NCI-H2227 treated with DMSO at 0.1 percent for 48 hours (cell line): ENCODE data around the gene GPR146.
A peak's percentile ranks its signal among the peaks of the same experiment; 100 is the strongest.
"Not testable (repeated sequence)": the region's sequence is repeated elsewhere in the genome, so short reads cannot be mapped to it uniquely, and the experiment has no call there.

ENCODE experiments used
- DNase-seq: peaks from one replicate; lab custom pipeline; 2025; lab: John Stamatoyannopoulos, UW

The GPR146 gene, protein sequence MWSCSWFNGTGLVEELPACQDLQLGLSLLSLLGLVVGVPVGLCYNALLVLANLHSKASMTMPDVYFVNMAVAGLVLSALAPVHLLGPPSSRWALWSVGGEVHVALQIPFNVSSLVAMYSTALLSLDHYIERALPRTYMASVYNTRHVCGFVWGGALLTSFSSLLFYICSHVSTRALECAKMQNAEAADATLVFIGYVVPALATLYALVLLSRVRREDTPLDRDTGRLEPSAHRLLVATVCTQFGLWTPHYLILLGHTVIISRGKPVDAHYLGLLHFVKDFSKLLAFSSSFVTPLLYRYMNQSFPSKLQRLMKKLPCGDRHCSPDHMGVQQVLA

DNA sequence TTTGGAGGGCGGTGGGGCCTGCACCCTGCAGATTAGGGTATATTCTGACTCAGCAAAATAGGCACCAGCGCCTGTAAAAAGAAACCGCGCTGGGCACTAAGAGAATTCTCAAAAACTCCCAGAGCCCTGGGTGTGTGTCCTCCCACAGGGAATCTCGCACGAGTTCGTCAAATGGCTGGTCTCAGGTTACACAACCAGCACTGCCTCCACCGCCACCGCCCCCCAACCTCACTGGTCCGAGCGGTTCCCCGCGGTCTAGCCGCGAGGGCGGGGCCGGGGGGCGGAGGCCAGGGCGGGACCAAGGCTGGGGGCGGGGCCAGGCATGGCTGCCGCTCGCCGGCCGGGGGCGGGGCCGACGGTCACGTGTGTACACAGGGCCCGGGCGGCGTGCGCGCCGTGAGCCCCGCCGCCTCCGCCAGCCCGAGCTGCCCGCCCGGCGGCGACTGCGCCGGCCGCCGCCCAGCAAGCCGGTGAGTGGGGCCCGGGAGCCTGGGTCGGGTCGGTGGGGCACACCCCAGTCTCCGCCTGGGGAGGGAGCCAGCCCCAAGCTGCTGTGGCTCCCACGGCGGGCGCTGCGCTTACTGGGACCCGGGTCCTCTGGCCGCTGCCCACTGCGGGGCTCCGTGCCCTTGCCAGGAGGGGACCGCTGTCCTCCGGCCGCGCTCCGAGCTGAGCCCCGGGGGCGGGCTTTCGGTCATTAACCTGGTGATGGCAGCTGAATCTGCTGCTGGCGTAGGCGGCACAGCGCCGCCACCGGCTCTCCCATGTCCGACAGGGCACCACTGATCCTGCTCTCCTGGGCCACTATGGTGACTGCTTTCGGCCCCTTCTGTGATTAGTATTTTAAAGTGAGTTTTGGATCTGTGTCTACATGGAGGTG lies at the start of gene GPR146:
Gene GPR146 (plus strand): TSS at position 358 of the 880 bp plus-strand sequence. CDS start 12,970 bp downstream, outside the sequence.
- peak; percentile 82 for DNase-seq

DNA sequence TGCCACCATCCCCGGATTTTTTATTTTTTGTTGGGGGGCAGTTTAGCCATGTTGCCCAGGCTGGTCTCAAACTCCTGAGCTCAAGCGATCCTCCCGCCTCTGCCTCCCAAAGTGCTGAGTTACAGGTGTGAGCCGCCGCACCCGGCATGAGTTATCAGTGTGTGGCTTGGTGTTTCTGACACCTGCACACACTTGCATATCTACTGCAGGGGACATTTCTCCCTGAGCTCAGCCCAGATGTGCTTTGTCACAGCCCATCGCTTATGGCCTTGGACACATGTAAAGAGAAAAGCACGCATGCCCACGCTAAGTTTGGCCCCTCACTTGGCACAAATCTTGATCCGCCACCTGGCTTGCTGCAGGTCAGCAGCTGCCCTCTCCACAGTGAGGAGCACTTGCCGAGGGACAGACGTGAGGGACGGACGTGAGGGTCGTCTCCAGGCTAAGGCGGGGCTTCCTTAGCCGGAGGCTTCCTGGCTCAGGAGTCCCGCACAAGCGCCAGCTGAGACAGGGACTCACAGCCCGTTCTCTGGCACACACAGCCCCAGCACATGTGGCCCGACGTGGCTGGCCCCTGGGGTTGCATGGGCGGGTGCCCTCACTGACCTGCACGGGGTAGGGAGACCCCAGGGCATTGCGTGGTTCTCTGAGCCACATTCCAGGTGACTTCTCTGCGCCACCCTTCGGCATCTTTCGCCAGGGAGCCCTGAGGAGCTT lies 49.6 kb upstream of the GPR146 start:
- no peak for DNase-seq

DNA sequence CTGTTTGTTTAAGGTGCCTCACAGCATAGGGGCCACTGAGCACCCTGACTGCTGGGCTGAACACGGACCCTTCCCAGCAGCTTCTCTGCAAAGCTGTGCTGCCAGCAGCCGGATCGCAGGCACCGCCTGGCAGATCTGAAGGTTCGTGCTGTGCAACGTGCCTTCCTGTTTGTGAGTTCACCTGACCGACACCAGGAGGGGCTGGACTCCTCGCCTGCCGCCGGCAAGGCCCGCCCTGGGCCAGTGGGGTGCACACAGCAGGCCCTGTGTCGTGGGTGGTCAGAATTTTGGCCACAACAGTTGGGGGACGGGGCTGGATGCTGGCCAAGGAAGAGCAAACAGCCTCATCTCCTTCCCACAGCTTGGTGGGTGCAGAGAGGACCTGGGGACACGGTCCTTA lies 48.8 kb upstream of the GPR146 start:
- no peak for DNase-seq

DNA sequence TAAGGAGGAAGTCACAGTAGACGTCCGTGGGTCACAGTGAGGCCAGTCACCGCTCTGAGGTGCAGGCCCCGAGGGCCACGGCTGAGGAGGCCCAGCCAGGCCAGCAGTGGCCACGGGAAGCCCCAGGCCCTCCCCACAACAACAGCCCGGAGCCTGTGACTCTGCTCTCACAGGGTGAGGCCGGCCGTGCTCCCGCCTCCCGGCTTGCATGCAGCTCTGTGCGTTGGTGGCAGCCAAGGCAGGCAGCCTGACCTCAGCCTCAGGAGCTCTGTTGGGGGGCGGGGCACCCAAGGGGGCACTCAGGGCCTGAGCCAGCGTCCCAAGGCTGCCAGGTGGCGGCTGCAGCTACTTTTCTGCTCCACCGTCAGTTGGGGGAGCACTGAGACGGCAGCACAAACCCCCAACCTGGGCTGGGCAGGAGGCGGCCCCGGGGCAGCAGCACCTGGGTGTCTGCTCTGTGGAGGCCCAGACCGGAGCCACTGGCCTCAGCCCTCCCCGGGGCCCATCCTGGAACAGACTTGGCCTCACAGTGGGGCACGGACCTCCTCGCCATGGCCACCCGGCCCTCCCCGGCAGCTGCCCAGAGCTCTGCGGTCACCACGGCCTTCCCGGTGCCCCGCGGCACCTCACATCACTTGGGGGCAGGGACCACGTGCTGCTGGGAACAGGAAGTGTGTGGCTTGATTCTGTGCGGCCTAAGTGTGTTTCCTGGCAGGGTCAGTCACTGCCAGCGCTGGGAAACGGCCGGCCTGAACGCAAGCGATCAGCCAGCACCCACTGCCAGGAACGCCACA lies 48.1 kb upstream of the GPR146 start:
- DNase-seq, result no peak

DNA sequence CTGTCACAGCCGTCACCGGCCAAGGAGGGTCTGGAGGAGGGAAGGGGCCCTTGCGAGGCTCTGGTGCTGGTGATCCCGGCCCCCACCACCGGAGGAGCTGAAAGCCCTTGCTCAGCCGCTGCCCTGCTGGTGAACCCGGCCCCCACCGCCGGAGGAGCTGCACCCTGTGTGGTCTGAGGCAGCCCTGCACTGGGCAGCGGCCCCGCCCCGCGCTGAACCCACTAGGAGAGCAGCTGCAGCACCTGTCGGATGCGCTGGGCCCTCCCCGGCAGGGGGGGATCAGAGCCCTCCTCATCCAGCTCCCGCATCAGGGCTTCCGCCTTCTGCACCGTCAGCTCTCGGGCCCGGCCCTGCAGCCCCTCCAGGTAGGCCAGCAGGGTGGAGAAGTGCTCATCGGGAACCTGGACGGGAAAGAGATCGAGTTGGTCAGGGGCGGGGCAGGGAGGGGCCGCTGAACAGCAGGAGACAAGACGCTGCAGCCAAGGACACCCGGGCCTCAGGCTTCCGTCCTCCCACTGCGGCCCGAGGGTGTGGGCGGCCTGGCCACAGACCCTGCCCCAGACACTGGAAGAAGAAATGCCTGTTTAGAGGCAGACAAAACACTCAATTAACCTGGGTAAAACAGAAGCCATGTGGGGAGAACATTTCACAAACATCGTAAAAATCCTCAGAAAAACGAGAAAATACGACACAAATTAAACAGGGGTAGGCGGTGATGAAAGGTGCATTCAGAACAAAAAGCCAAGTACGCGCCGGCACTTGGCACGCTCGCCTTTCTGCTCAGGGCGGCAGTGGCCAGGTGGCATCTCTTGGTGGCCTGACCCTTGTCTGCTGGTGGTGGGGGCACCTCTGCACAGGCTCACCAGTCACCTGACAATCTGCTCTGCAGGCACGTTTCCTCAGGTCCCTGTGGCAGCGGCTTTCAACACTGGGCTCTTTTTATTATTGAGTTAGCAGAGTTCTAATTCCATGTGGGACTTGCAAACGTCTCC lies 46.6 kb upstream of the GPR146 start:
- no peak for DNase-seq

DNA sequence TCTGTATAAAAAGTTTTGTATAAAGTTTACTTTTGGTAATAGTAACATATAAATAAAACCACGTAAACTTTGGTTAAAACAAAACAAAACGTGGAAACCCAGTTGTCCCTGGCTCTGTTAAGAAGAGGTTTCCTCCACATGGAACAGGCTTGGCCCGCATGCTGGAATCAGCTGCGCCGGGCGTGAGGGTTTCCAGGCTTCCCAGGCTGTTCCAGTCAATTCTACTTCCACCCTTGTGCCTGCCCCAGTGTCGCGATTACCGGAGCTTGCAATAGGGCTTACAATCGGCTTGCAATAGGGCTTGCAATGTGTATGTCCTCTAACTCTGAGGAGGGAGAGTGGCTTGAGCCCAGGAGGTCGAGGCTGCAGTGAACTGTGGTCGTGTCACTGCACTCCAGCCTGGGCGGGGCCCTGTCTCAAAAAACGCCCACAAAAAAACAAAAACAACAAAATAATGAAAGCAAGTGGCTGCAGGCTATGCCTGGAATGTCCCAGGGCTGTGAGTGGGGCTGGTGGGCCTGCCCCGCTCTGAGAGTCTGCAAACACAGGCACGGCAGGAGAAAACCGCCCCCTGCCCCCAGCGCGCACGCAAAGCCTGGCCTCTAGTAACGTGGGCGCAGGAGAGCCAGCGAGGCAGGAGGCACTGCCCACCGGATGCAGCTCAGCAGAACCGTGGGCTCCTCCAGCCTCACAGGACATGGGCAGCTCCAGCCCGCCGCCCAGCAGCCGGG lies 45.0 kb upstream of the GPR146 start:
- DNase-seq, result no peak

DNA sequence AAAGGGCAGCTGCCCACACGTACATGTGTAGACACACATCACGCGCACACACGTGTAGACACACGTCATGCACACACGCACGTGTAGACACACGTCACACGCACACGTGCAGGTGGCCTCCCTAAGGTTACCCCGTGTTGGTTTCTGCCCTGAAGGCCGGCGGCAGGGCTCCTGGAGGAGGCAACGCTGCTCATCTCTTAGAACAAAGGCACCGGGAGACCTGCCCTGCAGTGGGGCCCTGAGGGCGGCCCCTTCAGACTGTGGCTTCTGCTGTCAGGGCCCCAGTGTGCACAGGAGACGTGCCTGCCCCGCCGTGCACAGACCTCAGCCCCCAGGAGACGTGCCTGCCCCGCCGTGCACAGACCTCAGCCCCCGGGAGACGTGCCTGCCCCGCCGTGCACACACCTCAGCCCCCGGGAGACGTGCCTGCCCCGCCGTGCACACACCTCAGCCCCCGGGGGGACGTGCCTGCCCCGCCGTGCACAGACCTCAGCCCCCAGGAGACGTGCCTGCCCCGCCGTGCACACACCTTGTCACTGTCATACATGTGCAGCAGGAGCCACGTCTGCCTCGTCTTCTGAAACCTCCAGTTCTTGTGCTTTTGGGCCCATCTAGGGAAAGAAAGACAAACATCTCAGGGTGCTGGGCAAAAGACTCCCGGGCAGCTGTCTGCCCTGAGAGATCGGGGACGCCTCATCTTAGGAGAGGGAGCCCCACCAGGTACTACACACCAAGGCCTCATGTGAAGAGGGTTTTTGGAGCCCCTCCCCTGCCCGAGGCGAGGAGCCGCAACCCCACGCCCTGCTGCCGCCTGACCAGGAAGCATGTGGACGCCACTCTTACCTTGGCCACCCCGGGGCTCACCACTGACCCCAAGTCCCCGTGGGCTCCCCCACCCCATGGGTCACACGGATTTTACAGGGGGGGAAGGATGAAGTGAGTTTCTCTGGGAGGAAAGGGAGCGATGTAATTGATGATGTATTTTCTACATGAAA lies 44.1 kb upstream of the GPR146 start:
- DNase-seq, result no peak

DNA sequence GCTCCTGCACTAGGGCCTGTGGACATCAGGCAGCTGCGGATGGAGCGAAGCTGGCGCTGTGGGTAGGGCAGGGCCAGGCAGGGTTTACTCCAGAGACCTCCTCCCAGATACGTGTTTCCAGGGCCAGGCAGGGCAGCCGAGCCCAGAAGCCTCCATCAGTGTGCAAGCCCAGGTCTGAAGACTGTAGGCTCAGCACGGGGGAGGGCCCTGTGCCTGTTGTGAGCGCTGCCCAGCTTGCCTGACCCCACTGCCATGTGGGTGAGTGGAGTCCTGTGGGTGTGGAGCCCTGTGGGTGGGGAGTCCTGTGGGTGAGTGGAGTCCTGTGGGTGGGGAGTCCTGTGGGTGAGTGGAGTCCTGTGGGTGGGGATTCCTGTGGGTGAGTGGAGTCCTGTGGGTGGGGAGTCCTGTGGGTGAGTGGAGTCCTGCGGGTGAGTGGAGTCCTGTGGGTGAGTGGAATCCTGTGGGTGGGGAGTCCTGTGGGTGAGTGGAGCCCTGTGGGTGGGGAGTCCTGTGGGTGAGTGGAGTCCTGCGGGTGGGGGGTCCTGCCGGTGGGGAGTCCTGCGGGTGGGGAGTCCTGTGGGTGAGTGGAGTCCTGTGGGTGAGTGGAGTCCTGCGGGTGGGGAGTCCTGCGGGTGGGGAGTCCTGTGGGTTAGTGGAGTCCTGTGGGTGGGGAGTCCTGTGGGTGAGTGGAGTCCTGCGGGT lies 43.1 kb upstream of the GPR146 start:
- not testable (repeated sequence) for DNase-seq

DNA sequence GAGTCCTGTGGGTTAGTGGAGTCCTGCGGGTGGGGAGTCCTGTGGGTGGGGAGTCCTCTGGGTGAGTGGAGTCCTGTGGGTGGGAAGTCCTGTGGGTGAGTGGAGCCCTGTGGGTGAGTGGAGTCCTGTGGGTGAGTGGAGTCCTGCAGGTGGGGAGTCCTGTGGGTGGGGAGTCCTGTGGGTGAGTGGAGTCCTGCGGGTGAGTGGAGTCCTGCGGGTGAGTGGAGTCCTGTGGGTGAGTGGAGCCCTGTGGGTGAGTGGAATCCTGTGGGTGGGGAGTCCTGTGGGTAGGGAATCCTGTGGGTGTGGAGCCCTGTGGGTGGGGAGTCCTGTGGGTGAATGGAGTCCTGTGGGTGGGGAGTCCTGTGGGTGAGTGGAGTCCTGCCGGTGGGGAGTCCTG lies 42.3 kb upstream of the GPR146 start:
- DNase-seq, result not testable (repeated sequence)

DNA sequence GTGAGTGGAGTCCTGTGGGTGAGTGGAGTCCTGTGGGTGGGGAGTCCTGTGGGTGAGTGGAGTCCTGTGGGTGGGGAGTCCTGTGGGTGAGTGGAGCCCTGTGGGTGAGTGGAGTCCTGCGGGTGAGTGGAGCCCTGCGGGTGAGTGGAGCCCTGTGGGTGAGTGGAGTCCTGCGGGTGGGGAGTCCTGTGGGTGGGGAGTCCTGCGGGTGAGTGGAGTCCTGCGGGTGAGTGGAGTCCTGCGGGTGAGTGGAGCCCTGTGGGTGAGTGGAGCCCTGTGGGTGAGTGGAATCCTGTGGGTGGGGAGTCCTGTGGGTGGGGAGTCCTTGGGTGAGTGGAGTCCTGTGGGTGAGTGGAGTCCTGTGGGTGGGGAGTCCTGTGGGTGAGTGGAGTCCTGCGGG lies 41.9 kb upstream of the GPR146 start:
- not testable (repeated sequence) for DNase-seq

DNA sequence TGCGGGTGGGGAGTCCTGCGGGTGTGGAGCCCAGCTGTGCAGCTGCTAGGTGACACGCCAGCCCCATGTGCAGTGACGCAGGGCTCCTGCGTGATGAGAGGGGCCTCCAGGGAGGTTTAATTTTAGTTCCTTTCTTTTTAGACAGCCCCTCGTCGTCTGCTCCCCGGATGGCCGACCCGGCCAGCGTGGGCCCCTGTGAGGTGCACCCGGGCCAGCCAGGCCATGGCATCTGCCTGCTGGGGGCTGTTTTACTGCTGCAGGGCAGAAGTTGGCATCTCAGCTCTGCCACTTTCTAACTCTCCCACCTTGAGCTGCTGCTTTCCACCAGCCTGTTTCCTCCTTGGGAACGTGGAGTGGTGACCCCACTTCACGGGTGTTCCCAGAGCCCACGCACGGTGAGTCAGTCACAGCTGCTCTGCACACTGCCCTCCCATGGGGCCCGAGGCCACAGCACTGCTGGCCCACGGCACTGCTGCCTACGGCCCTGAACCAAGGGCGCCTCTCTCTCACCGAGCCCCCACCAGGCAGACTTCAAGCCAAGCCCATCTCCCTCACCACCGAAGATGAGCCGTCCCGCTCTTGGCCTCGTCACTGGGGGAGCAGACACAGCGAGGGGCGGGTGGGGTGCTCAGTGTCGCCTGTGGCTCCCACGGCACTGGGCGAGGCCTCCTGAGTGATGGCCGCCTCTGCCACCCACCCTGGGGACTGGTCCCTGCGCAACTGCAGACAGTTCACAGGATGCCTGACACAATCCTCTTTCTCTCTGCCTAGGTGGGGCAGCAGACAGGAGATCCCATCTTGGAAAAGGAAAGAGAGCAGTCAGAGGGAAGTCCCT lies 40.1 kb upstream of the GPR146 start:
- DNase-seq, result no peak

DNA sequence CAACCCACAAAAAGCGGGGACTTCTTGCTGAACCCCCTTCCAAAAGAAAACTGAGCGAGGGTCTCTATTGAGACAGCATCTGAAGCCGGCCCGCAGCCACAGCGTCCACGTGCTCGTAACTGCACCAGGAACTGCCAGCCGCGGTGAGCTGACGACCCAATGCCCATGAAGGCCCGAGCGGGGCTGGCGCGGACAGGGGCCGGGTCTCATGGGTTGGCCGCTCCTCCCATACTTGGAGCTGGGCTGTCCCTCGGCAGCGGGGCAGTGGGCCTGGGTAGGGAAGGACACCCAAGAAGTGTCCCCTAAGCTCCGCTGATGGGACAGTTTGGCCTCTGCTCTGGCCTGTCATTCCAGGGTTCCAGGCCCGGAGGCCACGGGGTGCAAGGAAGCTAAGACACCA lies 39.0 kb upstream of the GPR146 start:
- no peak for DNase-seq

DNA sequence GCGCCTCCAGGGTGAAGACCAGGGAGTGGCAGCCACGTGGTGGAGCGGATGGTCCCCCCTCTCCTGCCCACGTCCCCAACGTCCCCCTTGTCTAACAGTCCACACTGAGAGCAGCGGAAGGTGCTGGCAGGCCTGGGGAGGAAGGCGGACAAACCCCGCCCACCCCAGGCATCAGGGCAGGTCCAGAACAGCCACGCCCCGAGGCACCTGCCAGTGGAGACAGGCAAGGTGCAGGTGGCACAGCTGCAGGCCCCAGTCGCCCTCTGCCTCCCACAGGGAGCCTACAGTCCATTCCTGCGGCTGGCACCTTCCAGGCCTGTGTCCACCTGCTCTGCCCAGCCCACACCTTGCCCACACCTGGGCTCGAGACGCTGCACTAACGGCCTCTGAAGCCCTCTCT lies 36.4 kb upstream of the GPR146 start:
- no peak for DNase-seq

DNA sequence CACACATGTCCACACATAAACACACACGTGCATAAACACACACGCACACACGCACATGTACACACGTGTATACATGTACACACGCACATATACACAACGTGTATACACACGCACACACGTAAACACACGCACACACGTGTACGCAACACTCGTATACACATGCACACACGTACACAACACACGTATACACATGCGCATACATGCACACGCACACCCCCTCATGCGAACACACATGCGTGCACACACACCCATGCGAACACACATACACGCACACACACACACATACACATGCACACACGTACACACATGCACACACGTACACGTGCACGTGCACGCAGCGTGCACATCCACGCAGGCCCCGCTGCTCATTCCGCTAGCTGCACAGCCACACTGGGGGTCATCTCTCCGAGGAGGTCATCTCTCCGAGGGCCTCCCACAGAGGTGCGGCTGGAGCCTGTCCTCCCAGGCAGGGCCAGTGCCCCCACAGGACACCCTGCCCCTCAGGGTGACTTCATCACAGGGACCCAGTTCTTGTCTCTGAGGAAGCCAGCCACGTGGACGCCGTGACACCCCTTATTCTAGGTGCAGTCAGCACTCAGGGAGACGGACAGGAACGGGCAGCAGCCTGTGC lies 35.5 kb upstream of the GPR146 start:
- no peak for DNase-seq

DNA sequence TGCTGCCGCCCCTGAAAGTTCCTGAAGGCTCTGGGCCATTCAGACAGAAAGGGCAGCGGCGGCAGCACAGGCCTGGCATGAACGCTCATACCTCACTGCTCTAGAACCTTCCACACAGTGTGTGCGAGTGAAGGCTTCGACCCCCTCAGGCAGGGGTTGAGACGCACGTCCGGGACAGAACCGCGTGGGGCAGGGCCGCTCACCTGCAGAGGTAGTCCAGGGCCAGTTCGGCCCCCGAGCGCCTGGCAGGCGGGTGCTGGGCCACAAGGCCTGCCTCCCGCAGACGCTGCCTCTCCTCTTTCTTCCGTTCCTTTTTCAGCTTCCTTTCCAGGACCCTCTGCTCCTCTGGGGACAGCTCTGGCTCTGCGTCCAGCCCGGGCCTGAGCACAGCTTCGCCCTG lies 34.6 kb upstream of the GPR146 start:
- no peak for DNase-seq

DNA sequence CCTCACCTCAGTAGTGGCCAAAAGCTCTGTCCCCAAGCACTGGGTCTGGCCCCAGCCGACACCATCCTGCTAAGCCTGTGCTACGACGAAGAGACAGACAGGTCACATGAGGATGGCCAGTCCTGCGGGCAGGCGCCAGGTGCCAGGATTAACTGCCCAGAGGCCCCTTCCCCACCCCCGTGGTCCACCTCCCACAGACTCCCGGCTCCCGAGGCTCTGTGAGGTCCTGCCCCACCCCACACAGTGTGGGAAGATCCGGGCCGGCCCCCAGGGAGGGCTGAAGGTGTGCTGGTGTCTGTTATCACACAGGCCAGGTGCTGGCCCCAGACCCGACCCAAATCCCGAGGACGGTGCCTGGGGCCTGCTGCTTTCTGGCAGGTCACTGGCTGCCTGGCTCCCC lies 34.1 kb upstream of the GPR146 start:
- DNase-seq, result no peak
